Heart left ventricle (tissue), 13 donors: Measurements from ENCODE around the gene EPO.

ENCODE experiments used
- CTCF ChIP-seq, 12 donors: fragments of 200-600 bp; sonication (generic) in 4 of 12; IDR thresholded peaks; one replicate each; pipeline versions ENCODE4 v1.5.0 to v1.8.0; 2018 to 2022; ENCODE audit warnings: antibody characterized with exemption in 12 of 12, mild to moderate bottlenecking in 5 of 12
- POLR2A ChIP-seq, 2 donors: fragments of 450-650 bp; IDR thresholded peaks; one replicate each; pipeline ENCODE4 v1.6.1; 2017; ENCODE audit warnings: antibody characterized with exemption in 2 of 2, mild to moderate bottlenecking in 2 of 2, moderate library complexity in 2 of 2
- donor health status: ischemic (EF 13 %, LVEDD 7.1; RV severe dilation, severe dysfunction).
- donor health status: DM: no; HTN: yes; CAD: no.
- donor health status: DM: no; HTN: no; CAD: no.
- donor health status: ischemic (EF 25% LVEDD 6.9; RV normal size, moderate dysfunction).
- donor health status: ischemic (EF 25% LVEDD 5.7; RV mildly dilated, moderate dysfunction).
- donor health status: ischemic (EF 35%, LVEDD 5.7; RV mildly dilated, moderate dysfunction).
- donor health status: nonischemic (EF 11% LVEDD 7.7; RV severe dilation, severe dysfunction).
- donor health status: DM: yes; HTN: yes; CAD: no.
- donor health status: PGD.
- donor health status: ischemic (EF 29% LVEDD 5.4; RV normal size, mild dysfunction).
- donor health status: nonischemic (EF 23%, LVEDD 6.1; RV moderate dilation, normal function).

- TF ChIP-seq POLR2A (IDR thresholded peaks at IDR 0.05) (no peak), CTCF (IDR thresholded peaks at IDR 0.05) (no peak)
These were observed 10.0 kb downstream of the EPO start for GRCh38 chr7:100730136-100730800.
